KOPT-K1 (cell line): ENCODE data around the gene ANXA3.
"Not testable (repeated sequence)": the region's sequence is repeated elsewhere in the genome, so short reads cannot be mapped to it uniquely, and the experiment has no call there.

ENCODE experiments used
- H3K27ac ChIP-seq: fragments of 200-600 bp; sonication (generic); 2 replicates; pipeline ENCODE4 v1.5.1; 2016; ENCODE audit warnings: antibody characterized with exemption, mild to moderate bottlenecking, low read depth, low read length; ENCODE audit not compliant: poor library complexity, severe bottlenecking
- H3K36me3 ChIP-seq: fragments of 200-600 bp; sonication (generic); 2 replicates; pipeline ENCODE4 v1.5.1; 2017; ENCODE audit warnings: antibody characterized with exemption, mild to moderate bottlenecking, low read length, moderate library complexity; ENCODE audit not compliant: insufficient read depth
- H3K9me3 ChIP-seq: fragments of 200-600 bp; sonication (generic); 2 replicates; pipeline ENCODE4 v1.5.1; 2017; ENCODE audit warnings: antibody characterized with exemption, low read length, mild to moderate bottlenecking; ENCODE audit not compliant: insufficient read depth, poor library complexity, severe bottlenecking

Gene ANXA3, protein sequence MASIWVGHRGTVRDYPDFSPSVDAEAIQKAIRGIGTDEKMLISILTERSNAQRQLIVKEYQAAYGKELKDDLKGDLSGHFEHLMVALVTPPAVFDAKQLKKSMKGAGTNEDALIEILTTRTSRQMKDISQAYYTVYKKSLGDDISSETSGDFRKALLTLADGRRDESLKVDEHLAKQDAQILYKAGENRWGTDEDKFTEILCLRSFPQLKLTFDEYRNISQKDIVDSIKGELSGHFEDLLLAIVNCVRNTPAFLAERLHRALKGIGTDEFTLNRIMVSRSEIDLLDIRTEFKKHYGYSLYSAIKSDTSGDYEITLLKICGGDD

DNA sequence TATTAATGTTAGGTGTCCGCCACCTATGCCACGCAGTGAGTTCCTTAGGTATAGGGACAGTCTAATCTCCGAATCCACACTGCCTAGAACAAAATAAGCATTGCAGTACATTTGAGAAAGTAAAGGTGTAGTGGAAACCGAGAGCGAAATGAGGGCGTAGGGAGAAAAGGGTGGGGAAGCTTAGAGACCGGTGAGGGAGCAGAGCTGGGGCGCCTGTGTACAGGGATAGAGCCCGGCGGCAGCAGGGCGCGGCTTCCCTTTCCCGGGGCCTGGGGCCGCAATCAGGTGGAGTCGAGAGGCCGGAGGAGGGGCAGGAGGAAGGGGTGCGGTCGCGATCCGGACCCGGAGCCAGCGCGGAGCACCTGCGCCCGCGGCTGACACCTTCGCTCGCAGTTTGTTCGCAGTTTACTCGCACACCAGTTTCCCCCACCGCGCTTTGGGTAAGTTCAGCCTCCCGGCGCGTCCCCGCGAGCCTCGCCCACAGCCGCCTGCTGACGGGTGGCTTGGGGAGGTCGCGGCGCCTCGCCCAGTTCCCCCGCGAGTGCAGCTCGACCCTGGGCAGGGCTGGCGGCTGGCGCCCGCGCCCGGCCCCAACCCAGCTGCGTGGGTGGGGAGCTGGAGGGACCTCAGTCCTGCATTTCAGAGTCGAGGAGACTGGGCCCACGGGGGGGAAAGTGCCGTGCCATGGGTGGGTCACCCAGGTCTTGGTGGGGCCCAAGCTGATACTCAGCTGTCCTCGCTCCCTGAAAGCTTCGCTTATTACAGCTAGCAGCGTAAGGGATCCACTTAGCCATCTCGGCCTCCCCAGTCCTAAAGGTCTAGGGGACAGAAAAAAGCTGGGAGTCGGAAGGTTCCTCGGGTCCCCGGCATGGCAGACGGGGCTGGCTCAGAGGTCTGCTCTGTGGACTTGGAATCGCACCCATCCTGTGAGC lies at the start of gene ANXA3:
Gene ANXA3 (plus strand): TSS at position 351 of the 932 bp plus-strand sequence. CDS start 2,704 bp downstream, outside the sequence.
- H3K27ac ChIP-seq: no peak within 1 kb of the TSS
- no peaks in the 10 kb centered on the region for H3K9me3 ChIP-seq
- H3K36me3 ChIP-seq: no peaks in the 10 kb centered on the region

DNA sequence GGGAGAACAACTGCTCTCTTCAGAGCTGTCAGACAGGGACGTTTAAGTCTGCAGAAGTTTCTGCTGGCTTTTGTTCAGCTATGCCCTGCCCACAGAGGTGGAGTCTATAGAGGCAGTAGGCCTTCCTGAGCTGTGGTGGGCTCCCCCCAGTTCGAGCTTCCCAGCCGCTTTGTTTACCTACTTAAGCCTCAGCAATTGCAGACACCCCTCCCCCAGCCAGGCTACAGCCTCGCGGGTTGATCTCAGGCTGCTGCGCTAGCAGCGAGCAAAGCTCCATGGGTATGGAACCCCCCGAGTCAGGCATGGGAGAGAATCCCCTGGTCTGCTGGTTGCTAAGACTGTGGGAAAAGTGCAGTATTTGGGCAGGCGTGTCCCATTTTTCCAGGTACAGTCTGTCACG lies 45.3 kb upstream of the ANXA3 start:
- not testable (repeated sequence) for H3K27ac ChIP-seq, H3K9me3 ChIP-seq, H3K36me3 ChIP-seq

DNA sequence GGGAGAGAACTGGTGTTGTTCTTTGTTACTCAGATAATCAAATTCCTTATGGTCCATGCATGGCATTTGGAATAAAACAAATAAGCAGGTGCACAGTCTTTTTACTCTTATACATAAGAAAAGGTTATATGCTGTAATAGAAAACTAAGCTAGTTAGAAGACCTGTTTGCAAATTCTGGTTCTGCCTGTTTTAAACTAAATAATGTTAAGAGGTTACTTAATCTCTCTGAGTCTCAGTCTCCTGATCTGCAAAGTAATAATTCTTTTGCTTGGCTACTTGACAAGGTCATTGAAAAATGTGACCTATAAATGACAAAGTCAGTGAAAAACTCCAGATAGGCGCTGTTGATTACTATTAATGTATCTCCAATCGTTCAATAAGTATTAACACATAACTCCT lies 42.5 kb upstream of the ANXA3 start:
- H3K36me3 ChIP-seq: no peaks in the 10 kb centered on the region
- no peak overlapping the region for H3K27ac ChIP-seq
- H3K9me3 ChIP-seq: no peaks in the 10 kb centered on the region

DNA sequence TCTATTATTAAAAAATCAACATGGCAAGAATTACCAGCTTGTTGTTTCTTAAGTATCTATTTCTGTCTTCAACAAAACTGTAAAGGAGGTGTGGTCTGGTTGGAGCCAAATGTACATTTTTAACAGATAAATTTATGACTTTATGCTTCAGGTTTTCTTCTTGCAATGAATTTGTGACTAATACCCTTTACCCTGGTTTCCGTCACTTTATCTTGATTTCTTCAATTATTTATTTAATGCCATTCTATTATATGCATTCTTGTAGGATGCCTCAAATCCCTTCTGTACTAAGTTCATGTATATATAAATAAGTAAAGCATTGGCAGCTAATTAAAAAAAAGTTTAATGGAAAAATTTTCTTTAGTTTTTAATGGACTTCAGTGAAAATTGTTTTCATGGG lies 41.5 kb upstream of the ANXA3 start:
- no peaks in the 10 kb centered on the region for H3K36me3 ChIP-seq
- no peaks in the 10 kb centered on the region for H3K9me3 ChIP-seq
- H3K27ac ChIP-seq: no peak overlapping the region

DNA sequence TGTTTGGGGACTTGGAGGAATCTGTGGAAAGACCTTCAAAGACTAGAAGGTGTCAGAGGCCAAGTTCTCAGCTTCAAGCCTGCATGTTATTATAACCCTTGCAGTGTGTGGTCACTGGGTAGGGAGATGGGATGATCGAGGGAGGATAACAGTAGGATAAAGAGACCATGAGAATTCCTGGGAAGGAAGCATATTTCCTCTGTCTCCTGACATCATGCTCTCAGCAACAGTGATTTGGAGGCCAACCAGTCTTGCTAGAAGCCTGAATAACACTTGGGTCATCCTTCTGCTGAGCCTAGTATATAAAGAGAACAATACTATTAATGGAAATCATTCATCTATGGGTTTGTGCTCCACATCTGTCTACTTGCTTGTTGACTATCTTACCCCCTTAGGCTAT lies 40.9 kb upstream of the ANXA3 start:
- H3K9me3 ChIP-seq: no peaks in the 10 kb centered on the region
- H3K36me3 ChIP-seq: no peaks in the 10 kb centered on the region
- no peak overlapping the region for H3K27ac ChIP-seq

DNA sequence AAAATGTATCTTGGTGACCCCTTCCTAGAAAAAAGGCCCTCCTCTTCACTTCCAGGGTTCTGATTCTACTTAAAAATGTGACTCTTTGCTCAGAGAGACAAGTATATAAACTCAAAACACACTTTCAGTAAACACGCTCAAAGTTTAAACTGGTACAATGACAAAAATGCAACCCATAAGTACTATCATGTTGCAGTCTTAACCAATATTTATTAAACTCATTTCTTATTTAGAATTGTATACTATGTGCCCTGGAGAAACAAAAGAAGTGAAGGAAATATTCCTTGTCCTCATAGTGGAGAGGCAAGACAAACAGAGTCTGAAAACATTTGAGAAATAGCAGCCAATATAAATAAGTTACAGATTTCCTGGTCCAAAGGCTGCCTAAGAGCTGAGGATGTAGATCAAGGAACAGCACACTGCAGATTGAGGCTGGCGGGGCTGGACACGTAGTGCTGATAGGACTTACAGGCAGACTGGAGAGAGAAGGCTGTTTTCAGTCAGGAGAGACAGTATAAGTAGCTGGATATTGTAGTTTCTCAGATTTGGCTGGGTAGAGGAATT lies 39.1 kb upstream of the ANXA3 start:
- Histone ChIP-seq H3K36me3 (no peaks in the 10 kb centered on the region), H3K27ac (no peak overlapping the region), H3K9me3 (no peaks in the 10 kb centered on the region)

DNA sequence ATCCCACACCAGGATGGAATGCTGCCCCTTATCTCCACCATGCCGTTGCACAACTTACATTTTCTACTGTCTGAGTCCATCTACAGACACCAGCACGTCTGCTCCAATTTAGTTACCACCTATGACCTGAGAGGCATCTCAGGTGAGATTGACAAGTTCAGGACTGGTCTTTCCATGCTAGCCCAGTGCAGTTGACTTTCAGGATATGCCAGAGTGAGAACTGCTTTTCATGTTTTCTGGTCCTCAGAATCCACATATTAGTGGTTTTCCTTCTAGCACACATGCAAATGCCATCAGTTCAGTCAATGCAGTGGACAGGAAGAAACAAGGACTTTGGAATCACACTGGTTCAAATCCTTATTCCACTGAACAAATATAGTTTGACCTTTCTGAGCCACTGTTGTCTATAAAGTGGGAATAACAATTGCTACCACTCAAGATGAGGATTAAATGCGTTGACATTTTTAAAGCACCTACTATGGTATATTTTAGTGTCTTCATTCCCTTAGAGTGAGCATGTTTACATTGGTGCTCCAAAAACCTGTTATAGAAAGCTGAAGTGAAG lies 38.1 kb upstream of the ANXA3 start:
- H3K36me3 ChIP-seq: no peaks in the 10 kb centered on the region
- H3K9me3 ChIP-seq: no peaks in the 10 kb centered on the region

DNA sequence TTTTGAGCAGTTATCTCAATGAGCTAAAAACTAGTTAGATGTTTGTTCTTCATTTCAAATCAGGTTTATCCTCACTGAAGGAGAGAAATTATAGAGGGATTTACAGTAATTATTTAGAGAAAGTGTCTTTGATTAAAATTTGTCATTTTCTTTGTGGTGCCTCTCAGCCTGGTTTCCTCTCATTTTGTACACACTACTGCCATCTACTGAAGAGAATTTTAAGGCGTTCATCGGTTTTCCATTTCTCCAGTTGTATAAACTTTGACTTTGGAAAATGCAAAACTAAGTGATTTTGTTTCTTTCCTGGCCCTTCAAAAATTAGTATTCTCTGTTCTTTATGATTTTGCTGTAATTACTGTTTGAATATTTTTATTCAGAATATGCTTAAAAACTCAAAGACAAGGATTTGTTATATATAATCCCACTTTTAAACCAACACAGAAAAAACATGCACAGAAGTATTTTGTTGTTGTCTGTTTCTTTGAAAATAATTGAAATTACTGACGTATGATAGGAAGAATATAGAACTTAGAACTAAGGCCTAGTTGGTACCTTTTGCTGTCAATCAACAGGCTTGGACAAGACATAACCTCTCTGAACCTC lies 34.4 kb upstream of the ANXA3 start:
- no peaks in the 10 kb centered on the region for H3K9me3 ChIP-seq
- no peak overlapping the region for H3K27ac ChIP-seq
- no peaks in the 10 kb centered on the region for H3K36me3 ChIP-seq

More for the DNA sequence above, 38.1 kb upstream of the ANXA3 start:
- H3K27ac ChIP-seq: no peak overlapping the region

DNA sequence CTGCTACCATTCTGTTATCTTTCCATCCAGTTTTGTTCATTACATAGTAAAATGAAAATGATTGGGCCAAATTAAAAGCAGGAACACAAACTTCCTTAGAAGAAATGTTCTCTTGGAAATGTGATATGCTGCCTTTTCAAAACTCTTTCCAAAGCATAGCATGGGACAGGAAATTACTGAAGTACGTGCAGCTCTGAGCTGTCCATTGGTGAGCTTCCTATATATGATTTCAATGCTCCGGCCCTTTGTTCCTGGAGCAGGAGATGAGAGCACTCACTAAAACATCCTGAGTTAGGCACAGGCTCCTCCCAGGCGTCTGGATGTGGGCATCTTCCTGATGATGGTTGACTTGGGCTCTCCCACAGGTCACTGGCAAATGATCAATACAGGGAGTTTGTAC lies 33.0 kb upstream of the ANXA3 start:
- no peaks in the 10 kb centered on the region for H3K36me3 ChIP-seq
- H3K27ac ChIP-seq: no peak overlapping the region
- no peaks in the 10 kb centered on the region for H3K9me3 ChIP-seq

DNA sequence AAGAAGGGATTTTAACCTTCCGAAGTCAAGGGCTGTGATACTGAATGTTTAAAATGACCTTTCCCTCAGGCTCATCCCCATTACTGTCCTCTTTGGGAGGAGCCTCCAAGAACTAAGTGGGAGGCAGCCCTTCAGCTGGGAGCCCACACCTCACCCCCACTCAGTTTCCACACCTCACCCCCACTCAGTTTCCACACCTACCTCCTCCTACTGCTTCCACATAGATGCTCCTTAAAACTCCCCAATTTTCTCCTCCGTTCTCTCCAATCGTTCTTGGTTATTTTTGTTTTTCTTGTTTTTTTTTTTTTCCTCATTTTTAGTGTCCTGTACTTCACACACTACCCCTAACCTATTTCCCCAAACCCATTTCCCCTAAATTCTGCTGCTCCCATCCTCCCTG lies 31.6 kb upstream of the ANXA3 start:
- H3K27ac ChIP-seq: no peak overlapping the region
- H3K9me3 ChIP-seq: no peaks in the 10 kb centered on the region
- H3K36me3 ChIP-seq: no peaks in the 10 kb centered on the region

DNA sequence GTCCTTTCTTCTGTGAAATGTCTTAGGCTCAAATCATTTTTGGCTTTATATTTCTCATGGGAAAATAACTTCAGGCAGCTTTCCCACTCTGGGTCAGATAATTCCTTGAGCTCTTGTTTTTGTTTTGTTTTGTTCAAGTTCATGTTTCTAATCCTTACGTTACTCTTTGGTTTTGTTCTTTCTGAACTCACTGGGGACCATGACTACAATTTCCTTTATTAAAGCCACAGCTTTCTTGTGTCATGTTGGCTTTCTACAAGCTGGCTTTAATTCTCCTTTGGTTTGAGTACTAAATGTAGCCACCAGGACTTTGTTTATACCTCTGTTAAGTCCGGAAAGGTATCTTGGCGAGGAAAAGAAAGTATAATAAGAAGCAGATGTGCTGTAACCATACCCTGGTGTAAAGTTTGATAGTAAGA lies 30.8 kb upstream of the ANXA3 start:
- Histone ChIP-seq H3K9me3 (no peaks in the 10 kb centered on the region), H3K27ac (no peak overlapping the region), H3K36me3 (no peaks in the 10 kb centered on the region)

DNA sequence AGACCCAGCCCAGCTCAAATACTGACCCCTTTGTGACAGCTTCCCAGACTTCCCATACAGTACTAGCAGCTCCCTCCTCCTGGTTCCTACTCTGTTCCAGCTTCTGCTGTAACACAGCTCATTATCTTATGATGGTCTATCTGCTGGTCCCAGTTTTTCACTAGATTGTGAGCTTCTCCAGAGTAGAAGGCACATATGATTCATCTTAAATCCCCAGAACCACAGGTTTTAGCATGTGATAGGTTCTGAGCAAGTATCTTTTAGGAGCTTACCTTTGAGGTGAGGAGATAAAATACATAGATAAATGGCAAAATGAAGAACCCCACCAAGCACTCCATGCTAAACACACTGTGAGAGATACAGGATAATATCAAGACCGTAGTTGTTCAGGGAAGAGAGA lies 27.6 kb upstream of the ANXA3 start:
- H3K9me3 ChIP-seq: no peaks in the 10 kb centered on the region
- H3K27ac ChIP-seq: no peak overlapping the region
- no peaks in the 10 kb centered on the region for H3K36me3 ChIP-seq

DNA sequence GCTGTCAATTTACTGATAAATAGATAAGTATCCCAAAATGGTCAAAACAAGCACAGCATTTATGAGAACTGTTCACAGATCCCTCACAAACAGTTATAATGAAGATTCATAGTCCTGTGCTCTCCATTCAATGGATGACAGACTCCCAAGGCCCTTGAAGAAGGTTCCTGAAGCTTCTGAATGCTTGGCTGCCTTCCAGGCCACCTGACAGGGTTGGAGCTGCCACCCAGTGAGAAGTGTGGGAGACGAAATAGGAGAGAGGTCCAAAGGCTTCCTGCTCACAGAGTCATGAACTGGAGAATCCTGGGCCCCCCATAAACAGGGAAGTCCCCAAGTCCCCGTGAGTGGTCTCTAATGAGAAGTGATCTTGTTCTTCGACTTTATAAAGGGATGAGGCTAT lies 26.0 kb upstream of the ANXA3 start:
- H3K27ac ChIP-seq: no peak overlapping the region
- H3K9me3 ChIP-seq: no peaks in the 10 kb centered on the region
- H3K36me3 ChIP-seq: no peaks in the 10 kb centered on the region

DNA sequence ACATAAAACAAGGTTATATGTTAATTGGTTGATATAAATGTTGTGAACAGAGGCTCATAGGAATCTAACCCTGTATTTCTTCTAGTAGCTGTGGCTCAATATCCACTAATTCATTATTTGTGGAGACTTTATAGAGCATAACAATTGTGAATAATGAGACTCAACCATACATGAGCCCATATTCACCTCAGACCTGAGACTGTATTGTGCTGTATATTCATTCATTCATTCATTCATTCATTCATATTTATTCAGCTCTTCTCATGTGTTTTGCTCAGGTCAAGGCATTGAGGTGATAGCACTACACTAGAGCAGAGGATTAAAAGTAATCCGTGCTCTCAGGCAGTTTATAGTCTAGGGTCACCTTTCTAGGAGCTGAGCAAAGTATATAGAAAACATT lies 24.5 kb upstream of the ANXA3 start:
- no peaks in the 10 kb centered on the region for H3K36me3 ChIP-seq
- H3K9me3 ChIP-seq: no peaks in the 10 kb centered on the region
- no peak overlapping the region for H3K27ac ChIP-seq

DNA sequence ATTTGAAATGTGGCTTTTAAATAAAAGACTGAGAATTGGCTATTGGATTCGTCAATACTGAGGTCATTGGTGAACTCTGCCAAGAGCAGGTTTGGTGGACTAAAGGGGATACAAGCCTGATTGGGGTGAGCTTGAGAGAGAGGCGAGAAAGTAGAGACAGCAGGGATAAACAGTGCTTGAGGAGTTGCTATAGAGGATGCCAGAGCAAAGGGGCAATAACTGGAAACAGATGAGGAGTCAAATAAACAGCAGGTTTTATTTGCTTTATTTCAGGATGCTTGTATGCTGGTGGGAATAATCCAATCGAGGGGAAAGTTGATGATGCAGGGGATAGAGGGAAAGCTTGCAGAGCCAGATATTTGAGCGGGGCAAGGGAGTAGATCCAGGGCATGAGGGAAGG lies 24.0 kb upstream of the ANXA3 start:
- Histone ChIP-seq H3K27ac (no peak overlapping the region), H3K9me3 (no peaks in the 10 kb centered on the region), H3K36me3 (no peaks in the 10 kb centered on the region)
